HG02588 (cell line): ENCODE results near the gene L3MBTL4.

ENCODE experiments used
- ATAC-seq: cut with Tn5 transposase; IDR thresholded peaks from one replicate; pipeline ENCODE4 v1.9.1; 2021; ENCODE audit warnings: mild to moderate bottlenecking, moderate library complexity; ENCODE audit not compliant: unreplicated experiment

The L3MBTL4 gene

GRCh38 chr18:5939801-5940667 is 474.7 kb downstream of the L3MBTL4 start:
- ATAC-seq, result no peak

- ATAC-seq, result no peak
Observed at GRCh38 chr18:5937795-5938194, 476.9 kb downstream of the L3MBTL4 start.

- ATAC-seq, result no peak
Observed at GRCh38 chr18:5937121-5937520, 477.6 kb downstream of the L3MBTL4 start.

- ATAC-seq, result no peak
Observed at GRCh38 chr18:5930789-5931188, 483.9 kb downstream of the L3MBTL4 start.

- no peak for ATAC-seq
Observed at GRCh38 chr18:5918205-5918858, 496.4 kb downstream of the L3MBTL4 start.

- no peak for ATAC-seq
Observed at GRCh38 chr18:5914951-5915350, 499.8 kb downstream of the L3MBTL4 start.

- ATAC-seq, result no peak
Observed at GRCh38 chr18:5914016-5914415, 500.7 kb downstream of the L3MBTL4 start.

- ATAC-seq, result no peak
Observed at GRCh38 chr18:5912566-5912965, 502.1 kb downstream of the L3MBTL4 start.

GRCh38 chr18:5909125-5909524 is 505.6 kb downstream of the L3MBTL4 start:
- ATAC-seq, result no peak
